ENCODE results near the gene ANKRD65.
A peak's percentile ranks its signal among the peaks of the same experiment; 100 is the strongest.

ANKRD65 gene

GRCh38 chr1:1374589-1374928 is 46.5 kb downstream of the ANKRD65 start:
- Histone ChIP-seq H2BK5ac (ENCODE audit: low read depth, low read length, poor library complexity, severe bottlenecking) (peak overlapping the region; percentile 19), H3K36me3 (ENCODE audit: control insufficient read depth in 1 of 2, insufficient read depth in 2 of 2, low read depth in 1 of 2, low read length in 2 of 2) (peaks cover 11 to 44% of the 10 kb centered on the region in 2 experiments), H2BK12ac (ENCODE audit: low read length in 2 of 2) (peak overlapping the region in 1 of 2 experiments; percentile 40), H3K9ac (ENCODE audit: low read length) (peak overlapping the region; percentile 94), H3K27ac (ENCODE audit: low read length, poor library complexity, severe bottlenecking) (peak overlapping the region; percentile 22), H3K9me3 (ENCODE audit: control insufficient read depth, low read length) (no peaks in the 10 kb centered on the region), H2BK120ac (ENCODE audit: low read depth, low read length) (peak overlapping the region; percentile 43), H2AK5ac (ENCODE audit: low read length, severe bottlenecking) (no peak overlapping the region), H3K14ac (ENCODE audit: low read length in 2 of 2) (peak overlapping the region; percentile 59 to 88), H2AFZ (ENCODE audit: low read depth, low read length) (peak overlapping the region; percentile 75), H3K23ac (ENCODE audit: low read length in 2 of 2) (peak overlapping the region in 1 of 2 experiments; percentile 43), H3K4ac (ENCODE audit: low read depth in 1 of 2, low read length in 2 of 2) (peak overlapping the region; percentile 69 to 91), H3K79me1 (replicated peaks; ENCODE audit: low read length, poor library complexity, severe bottlenecking) (peaks cover 18% of the 10 kb centered on the region), H3K18ac (ENCODE audit: low read depth in 1 of 2, low read length in 2 of 2) (peak overlapping the region; percentile 96), H3K4me3 (ENCODE audit: insufficient read depth in 1 of 2, low read depth in 1 of 2, low read length in 2 of 2) (peak overlapping the region; percentile 92 to 93), H4K91ac (ENCODE audit: low read length) (peak overlapping the region; percentile 93), H3K4me1 (ENCODE audit: control insufficient read depth, insufficient read depth, low read depth, low read length) (peaks cover 35% of the 10 kb centered on the region), H3K4me2 (ENCODE audit: low read length, poor library complexity, severe bottlenecking) (peak overlapping the region; percentile 92), H2BK15ac (ENCODE audit: low read depth, poor library complexity, severe bottlenecking) (no peak overlapping the region), H3K27me3 (ENCODE audit: control insufficient read depth in 1 of 2, insufficient read depth in 1 of 2, low read length in 2 of 2) (no peaks in the 10 kb centered on the region), H4K8ac (ENCODE audit: low read length) (peak overlapping the region; percentile 96)
- peak; percentile 29 for DNase-seq
- 2% methylated on average over 24 of the region's 24 CpGs for WGBS

GRCh38 chr1:1373815-1374588 is 47.1 kb downstream of the ANKRD65 start:
- no peak overlapping the region for H2BK5ac ChIP-seq (ENCODE audit: low read depth, low read length, poor library complexity, severe bottlenecking)
- peak overlapping the region in 1 of 2 experiments; percentile 43 for H3K23ac ChIP-seq (ENCODE audit: low read length in 2 of 2)
- H4K8ac ChIP-seq (ENCODE audit: low read length) = peak overlapping the region; percentile 32
- H3K14ac ChIP-seq (ENCODE audit: low read length in 2 of 2) = peak overlapping the region in 1 of 2 experiments; percentile 88
- no peak for DNase-seq
- no peak overlapping the region for H2AFZ ChIP-seq (ENCODE audit: low read depth, low read length)
- WGBS = 81% methylated on average over 46 of the region's 52 CpGs
- peak overlapping the region; percentile 69 to 91 for H3K4ac ChIP-seq (ENCODE audit: low read depth in 1 of 2, low read length in 2 of 2)
- peak overlapping the region; percentile 92 to 93 for H3K4me3 ChIP-seq (ENCODE audit: insufficient read depth in 1 of 2, low read depth in 1 of 2, low read length in 2 of 2)
- H3K4me2 ChIP-seq (ENCODE audit: low read length, poor library complexity, severe bottlenecking) = peak overlapping the region; percentile 92
- H2BK12ac ChIP-seq (ENCODE audit: low read length in 2 of 2) = peak overlapping the region; percentile 30 to 40
- no peaks in the 10 kb centered on the region for H3K27me3 ChIP-seq (ENCODE audit: control insufficient read depth in 1 of 2, insufficient read depth in 1 of 2, low read length in 2 of 2)
- H3K4me1 ChIP-seq (ENCODE audit: control insufficient read depth, insufficient read depth, low read depth, low read length) = peaks cover 35% of the 10 kb centered on the region
- no peak overlapping the region for H2AK5ac ChIP-seq (ENCODE audit: low read length, severe bottlenecking)
- H4K91ac ChIP-seq (ENCODE audit: low read length) = peak overlapping the region; percentile 93
- H2BK15ac ChIP-seq (ENCODE audit: low read depth, poor library complexity, severe bottlenecking) = no peak overlapping the region
- H3K27ac ChIP-seq (ENCODE audit: low read length, poor library complexity, severe bottlenecking) = peak overlapping the region; percentile 22
- no peaks in the 10 kb centered on the region for H3K9me3 ChIP-seq (ENCODE audit: control insufficient read depth, low read length)
- peaks cover 11 to 44% of the 10 kb centered on the region in 2 experiments for H3K36me3 ChIP-seq (ENCODE audit: control insufficient read depth in 1 of 2, insufficient read depth in 2 of 2, low read depth in 1 of 2, low read length in 2 of 2)
- no peak overlapping the region for H2BK120ac ChIP-seq (ENCODE audit: low read depth, low read length)
- H3K9ac ChIP-seq (ENCODE audit: low read length) = peak overlapping the region; percentile 94
- H3K18ac ChIP-seq (ENCODE audit: low read depth in 1 of 2, low read length in 2 of 2) = peak overlapping the region in 1 of 2 experiments; percentile 96
- peaks cover 18% of the 10 kb centered on the region for H3K79me1 ChIP-seq (replicated peaks; ENCODE audit: low read length, poor library complexity, severe bottlenecking)

GRCh38 chr1:1373051-1373814 is 47.8 kb downstream of the ANKRD65 start:
- no peak overlapping the region for H2BK15ac ChIP-seq (ENCODE audit: low read depth, poor library complexity, severe bottlenecking)
- no peak overlapping the region for H4K8ac ChIP-seq (ENCODE audit: low read length)
- no peak overlapping the region for H2BK12ac ChIP-seq (ENCODE audit: low read length in 2 of 2)
- no peak overlapping the region for H2AK5ac ChIP-seq (ENCODE audit: low read length, severe bottlenecking)
- H3K27ac ChIP-seq (ENCODE audit: low read length, poor library complexity, severe bottlenecking) = no peak overlapping the region
- peaks cover 11 to 44% of the 10 kb centered on the region in 2 experiments for H3K36me3 ChIP-seq (ENCODE audit: control insufficient read depth in 1 of 2, insufficient read depth in 2 of 2, low read depth in 1 of 2, low read length in 2 of 2)
- H3K4ac ChIP-seq (ENCODE audit: low read depth in 1 of 2, low read length in 2 of 2) = no peak overlapping the region
- H3K9me3 ChIP-seq (ENCODE audit: control insufficient read depth, low read length) = no peaks in the 10 kb centered on the region
- WGBS = 97% methylated on average over 25 of the region's 26 CpGs
- no peak overlapping the region for H4K91ac ChIP-seq (ENCODE audit: low read length)
- H3K4me3 ChIP-seq (ENCODE audit: insufficient read depth in 1 of 2, low read depth in 1 of 2, low read length in 2 of 2) = peak overlapping the region in 1 of 2 experiments; percentile 93
- no peak overlapping the region for H2BK120ac ChIP-seq (ENCODE audit: low read depth, low read length)
- H3K14ac ChIP-seq (ENCODE audit: low read length in 2 of 2) = no peak overlapping the region
- no peak overlapping the region for H3K23ac ChIP-seq (ENCODE audit: low read length in 2 of 2)
- peaks cover 35% of the 10 kb centered on the region for H3K4me1 ChIP-seq (ENCODE audit: control insufficient read depth, insufficient read depth, low read depth, low read length)
- H3K27me3 ChIP-seq (ENCODE audit: control insufficient read depth in 1 of 2, insufficient read depth in 1 of 2, low read length in 2 of 2) = no peaks in the 10 kb centered on the region
- H3K9ac ChIP-seq (ENCODE audit: low read length) = peak overlapping the region; percentile 94
- no peak for DNase-seq
- no peak overlapping the region for H2BK5ac ChIP-seq (ENCODE audit: low read depth, low read length, poor library complexity, severe bottlenecking)
- H3K4me2 ChIP-seq (ENCODE audit: low read length, poor library complexity, severe bottlenecking) = peak overlapping the region; percentile 9
- no peak overlapping the region for H2AFZ ChIP-seq (ENCODE audit: low read depth, low read length)
- no peak overlapping the region for H3K18ac ChIP-seq (ENCODE audit: low read depth in 1 of 2, low read length in 2 of 2)
- H3K79me1 ChIP-seq (replicated peaks; ENCODE audit: low read length, poor library complexity, severe bottlenecking) = peaks cover 18% of the 10 kb centered on the region

Data from mesenchymal stem cell (in vitro differentiated cells and primary cell).